CD14-positive monocyte (primary cell): Measurements from ENCODE around the gene UBE3A. TPM values are rescaled to one million over a fixed set of nuclear protein-coding genes. Genes with fewer than 3 reads are reported as not detected.
"Not testable (repeated sequence)": the region's sequence is repeated elsewhere in the genome, so short reads cannot be mapped to it uniquely, and the experiment has no call there.

Experiments used
- DNase-seq, 3 donors: peaks; one replicate each; pipeline ENCODE4 v3.0.0-alpha.2; 2011 to 2022
- H2AFZ ChIP-seq: 2 replicates; pipeline ENCODE4 v1.6.0; 2012; ENCODE audit warnings: mild to moderate bottlenecking, low read depth, low read length, inconsistent platforms; ENCODE audit not compliant: insufficient read depth, poor library complexity, severe bottlenecking
- H3K27ac ChIP-seq, 2 donors: 1 replicate in 1 of 2; 2 replicates in 1 of 2; pipeline ENCODE4 v1.5.1; 2012 to 2013; ENCODE audit warnings: low read length in 2 of 2, control low read depth in 1 of 2, inconsistent platforms in 1 of 2, low read depth in 1 of 2, mild to moderate bottlenecking in 1 of 2
- H3K27me3 ChIP-seq, 2 donors: one replicate each; pipeline versions ENCODE4 v1.6.0 to v1.6.1; 2011 to 2013; ENCODE audit warnings: low read length in 2 of 2; ENCODE audit not compliant: control insufficient read depth in 2 of 2, insufficient read depth in 2 of 2
- H3K36me3 ChIP-seq, 2 donors: replicated peaks in 1 of 2; 1 replicate in 1 of 2; 2 replicates in 1 of 2; pipeline versions ENCODE4 v1.5.1 to v1.6.1; 2012 to 2013; ENCODE audit warnings: low read length in 2 of 2, control low read depth in 1 of 2, inconsistent platforms in 1 of 2, mild to moderate bottlenecking in 1 of 2; ENCODE audit not compliant: insufficient read depth in 2 of 2, control insufficient read depth in 1 of 2
- H3K4me1 ChIP-seq, 2 donors: 1 replicate in 1 of 2; 2 replicates in 1 of 2; pipeline versions ENCODE4 v1.5.1 to v1.6.1; 2012 to 2013; ENCODE audit warnings: low read length in 2 of 2, control low read depth in 1 of 2, inconsistent platforms in 1 of 2, mild to moderate bottlenecking in 1 of 2, moderate library complexity in 1 of 2; ENCODE audit not compliant: insufficient read depth in 2 of 2, control insufficient read depth in 1 of 2
- H3K4me2 ChIP-seq: replicated peaks from 2 replicates; pipeline ENCODE3; 2012; ENCODE audit warnings: low read length, moderate library complexity, mild to moderate bottlenecking; ENCODE audit not compliant: poor library complexity, severe bottlenecking; ENCODE audit errors: extremely low read depth
- H3K4me3 ChIP-seq, 3 experiments: fragments of 200-600 bp in 1 of 3; sonication (generic) in 1 of 3; replicated peaks in 1 of 3; 1 replicate in 2 of 3; 2 replicates in 1 of 3; pipeline ENCODE4 v1.5.1; 2011 to 2013; ENCODE audit warnings: low read length in 3 of 3, mild to moderate bottlenecking in 3 of 3, control low read depth in 2 of 3, low read depth in 2 of 3, inconsistent platforms in 1 of 3, moderate library complexity in 1 of 3
- H3K79me2 ChIP-seq: 2 replicates; pipeline ENCODE4 v1.6.0; 2012; ENCODE audit warnings: mild to moderate bottlenecking, control low read depth, inconsistent platforms, low read length, moderate library complexity; ENCODE audit not compliant: insufficient read depth
- H3K9ac ChIP-seq: 2 replicates; pipeline ENCODE4 v1.6.0; 2017; ENCODE audit warnings: low read length, mild to moderate bottlenecking; ENCODE audit not compliant: insufficient read depth, poor library complexity, severe bottlenecking
- H3K9me3 ChIP-seq, 2 donors: replicated peaks in 1 of 2; 1 replicate in 1 of 2; 2 replicates in 1 of 2; pipeline versions ENCODE4 v1.5.1 to v1.6.1; 2012 to 2013; ENCODE audit warnings: low read length in 2 of 2, control low read depth in 1 of 2; ENCODE audit not compliant: control insufficient read depth in 1 of 2, insufficient read depth in 1 of 2
- H4K20me1 ChIP-seq: 2 replicates; pipeline ENCODE4 v1.6.0; 2012; ENCODE audit warnings: mild to moderate bottlenecking, low read length, control low read depth, moderate library complexity; ENCODE audit not compliant: insufficient read depth
- H3K27ac Mint-ChIP-seq, 7 donors: one replicate each; pipeline ENCODE4 v1.8.0; 2020; ENCODE audit warnings: mild to moderate bottlenecking in 7 of 7, mixed read lengths in 7 of 7, moderate library complexity in 6 of 7, inconsistent platforms in 2 of 7
- H3K27me3 Mint-ChIP-seq, 3 donors: one replicate each; pipeline ENCODE4 v1.8.0; 2021 to 2022; ENCODE audit warnings: low read depth in 3 of 3, mild to moderate bottlenecking in 3 of 3, mixed read lengths in 3 of 3, moderate library complexity in 3 of 3, inconsistent platforms in 1 of 3
- H3K36me3 Mint-ChIP-seq, 2 donors: one replicate each; pipeline ENCODE4 v1.8.0; 2020; ENCODE audit warnings: mixed read lengths in 2 of 2, inconsistent platforms in 1 of 2, mild to moderate bottlenecking in 1 of 2
- H3K4me1 Mint-ChIP-seq: one replicate; pipeline ENCODE4 v1.8.0; 2020; ENCODE audit warnings: mild to moderate bottlenecking, mixed read lengths
- H3K4me3 Mint-ChIP-seq, 2 donors: one replicate each; pipeline ENCODE4 v1.8.0; 2020; ENCODE audit warnings: mild to moderate bottlenecking in 2 of 2, mixed read lengths in 2 of 2, moderate library complexity in 1 of 2
- H3K9me3 Mint-ChIP-seq, 7 donors: one replicate each; pipeline ENCODE4 v1.8.0; 2020 to 2022; ENCODE audit warnings: mixed read lengths in 7 of 7, mild to moderate bottlenecking in 6 of 7, moderate library complexity in 6 of 7, inconsistent platforms in 2 of 7
- CTCF ChIP-seq: fragments of 200-600 bp; IDR thresholded peaks from one replicate; pipeline ENCODE4 v1.8.0; 2022; ENCODE audit warnings: antibody characterized with exemption, mild to moderate bottlenecking
- WGBS: methylation state at CpG from one replicate; pipeline ENCODE4 v1.1.5; 2013; ENCODE audit warnings: missing lambda C conversion rate; ENCODE audit not compliant: insufficient coverage; 5-methylcytosine and 5-hydroxymethylcytosine counted together
- intact Hi-C, 2 donors: fragments of 100-400 bp; cut with micrococcal nuclease; formaldehyde crosslinking; loops; one replicate each; pipeline versions ENCODE4 v1.15.0 to v1.15.1; 2023
- polyA plus RNA-seq, 3 donors: library from polyadenylated mRNA; depleted of rRNA in 1 of 3; unstranded in 2 of 3; stranded (reverse) in 1 of 3; fragments of 300-500 nt in 2 of 3; fragments of >200 nt in 1 of 3; fragmentation: Illumina TruSeq in 2 of 3; gene quantifications; 1 replicate in 2 of 3; 2 replicates in 1 of 3; pipeline ENCODE4 v1.2.3, GENCODE V29; 2012 to 2021

UBE3A gene
- polyA plus RNA-seq, 3 donors = 13.9 to 73.3 (median 54.5) TPM

- peak overlapping the region; percentile 3 to 61 for H3K27ac ChIP-seq
- intact Hi-C loops = no loop called here
- peaks cover 0 to 11% of the 10 kb centered on the region in 2 donors for H3K36me3 ChIP-seq
- no peak for TF ChIP-seq CTCF
- Mint-ChIP-seq H3K4me1 (peaks cover 31% of the 10 kb centered on the region), H3K27me3 (no peaks in the 10 kb centered on the region), H3K36me3 (peaks cover 7 to 12% of the 10 kb centered on the region in 2 donors), H3K9me3 (peaks cover 0 to 5% (median 0%) of the 10 kb centered on the region in 7 donors), H3K27ac (peak overlapping the region; percentile 71 to 91 (median 80)), H3K4me3 (no peak overlapping the region)
- H4K20me1 ChIP-seq = peaks cover 49% of the 10 kb centered on the region
- DNase-seq = peak; percentile 53 to 86 (median 69)
- no peak overlapping the region for H3K9ac ChIP-seq
- no peaks in the 10 kb centered on the region for H3K9me3 ChIP-seq
- H3K4me2 ChIP-seq = peak overlapping the region; percentile 29
- WGBS = no CpG with 5 or more reads among the region's 2 CpGs
- peaks cover 16 to 20% of the 10 kb centered on the region in 2 donors for H3K4me1 ChIP-seq
- peaks cover 100% of the 10 kb centered on the region for H3K79me2 ChIP-seq
- H2AFZ ChIP-seq = no peak overlapping the region
- no peaks in the 10 kb centered on the region for H3K27me3 ChIP-seq
- H3K4me3 ChIP-seq = peak overlapping the region in 1 of 3 experiments; percentile 7
Observed at GRCh38 chr15:25410649-25411048, 28.2 kb downstream of the UBE3A start.

GRCh38 chr15:25409731-25410130, 29.1 kb downstream of the UBE3A start:
- H2AFZ ChIP-seq, H3K4me3 Mint-ChIP-seq, H3K9me3 ChIP-seq, H3K9ac ChIP-seq, H3K27me3 ChIP-seq, intact Hi-C loops, H3K27ac ChIP-seq, H3K4me2 ChIP-seq, H3K9me3 Mint-ChIP-seq, H3K4me3 ChIP-seq, H3K27me3 Mint-ChIP-seq, DNase-seq: not testable (repeated sequence)
- Histone ChIP-seq H4K20me1 (peaks cover 44% of the 10 kb centered on the region), H3K4me1 (peaks cover 16 to 22% of the 10 kb centered on the region in 2 donors), H3K36me3 (peaks cover 0 to 19% of the 10 kb centered on the region in 2 donors), H3K79me2 (peaks cover 98% of the 10 kb centered on the region)
- no CpG with 5 or more reads among the region's 4 CpGs for WGBS
- H3K36me3 Mint-ChIP-seq = peaks cover 12 to 14% of the 10 kb centered on the region in 2 donors
- peak overlapping the region in 4 of 7 donors; percentile 18 to 68 (median 60) for H3K27ac Mint-ChIP-seq
- peaks cover 28% of the 10 kb centered on the region for H3K4me1 Mint-ChIP-seq
